H1 (cell line): ENCODE results near the gene CFAP161. TPM values are rescaled to one million over a fixed set of nuclear protein-coding genes. Genes with fewer than 3 reads are reported as not detected.

Experiments used
- KDM4A ChIP-seq: IDR thresholded peaks from one replicate; pipeline ENCODE4 v1.7.1; 2012; ENCODE audit warnings: low read depth, mild to moderate bottlenecking, moderate library complexity, low read length, inconsistent platforms; ENCODE audit not compliant: severe bottlenecking
- polyA plus RNA-seq, 7 experiments: library from polyadenylated mRNA; depleted of rRNA in 3 of 7; stranded (reverse) in 5 of 7; unstranded in 2 of 7; fragments of >200 nt in 5 of 7; fragments of 200-250 nt in 2 of 7; gene quantifications; 1 replicate in 5 of 7; 2 replicates in 1 of 7; 4 replicates in 1 of 7; pipeline versions ENCODE4 v1.2.1 to v1.2.3, GENCODE V29; 2011 to 2013; ENCODE audit warnings: missing spikeins in 2 of 7, mixed read lengths in 2 of 7
- total RNA-seq: library from RNA; stranded (reverse); fragmentation: NEBNext Ultra II Directional; extraction: Animal tissue kit (Norgen Biotek cat#: 25700); gene quantifications from 2 replicates; pipeline ENCODE4 v1.2.1, GENCODE V29; 2021

The CFAP161 gene
- total and polyA plus RNA-seq, 2 of the 8 experiments (the other 6 are each of a cell fraction or from before 2014, with no cell fraction given), result 0.05 TPM; not detected in 1

DNA sequence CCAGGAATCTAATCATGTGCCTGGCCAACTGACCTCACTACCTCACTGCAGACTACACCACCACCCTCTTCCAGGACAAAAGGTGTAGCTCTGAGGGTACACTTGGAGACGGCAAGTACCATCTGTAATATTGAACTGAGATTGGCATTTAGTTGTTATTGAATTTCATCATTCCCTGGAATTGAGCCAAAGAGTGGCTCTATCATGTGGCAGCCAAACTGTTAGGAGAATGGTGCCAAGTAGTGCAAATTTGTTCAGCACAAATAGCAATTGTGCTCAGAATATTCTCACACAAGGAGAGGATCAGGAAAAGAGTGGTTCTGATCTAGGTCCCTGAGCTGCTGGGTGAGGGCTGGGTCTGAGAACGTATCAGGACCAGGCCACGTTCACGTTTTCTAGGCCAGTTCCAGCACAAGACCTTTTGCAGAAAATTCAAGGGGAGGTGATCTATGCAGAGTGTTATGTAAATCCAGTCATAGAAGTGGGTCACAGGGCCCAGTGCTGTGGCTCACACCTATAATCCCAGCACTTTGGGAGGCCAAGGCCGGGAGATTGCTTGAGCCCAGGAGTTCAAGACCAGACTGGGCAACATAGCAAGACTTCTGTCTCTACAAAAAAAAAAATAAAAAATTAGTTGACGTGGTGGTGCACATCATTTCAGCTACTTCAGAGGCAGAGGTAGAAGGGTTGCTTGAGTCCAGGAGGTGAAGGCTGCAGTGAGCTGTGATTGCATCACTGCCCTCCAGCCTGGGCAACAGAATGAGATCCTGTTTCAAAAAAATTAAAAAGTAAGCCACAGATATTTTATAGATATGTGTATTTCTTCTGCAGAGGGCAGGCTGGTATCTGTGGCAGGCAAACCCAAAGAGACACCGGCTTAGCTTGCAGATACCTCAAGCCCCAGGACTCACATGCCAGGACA lies 31.9 kb upstream of the CFAP161 start (continued):
- TF ChIP-seq KDM4A, result no peak
